ENCODE data around the gene OSBPL5.

GRCh38 chr11:3137486-3138177 lies 27.5 kb downstream of the OSBPL5 start:
- TF ChIP-seq CTCF (IDR thresholded peaks at IDR 0.05), result no peak
- no peak for TF ChIP-seq ZFX (IDR thresholded peaks at IDR 0.05; ENCODE audit: borderline replicate concordance)
